K562 (cell line): ENCODE results near the gene MEF2D. TPM values are rescaled to one million over a fixed set of nuclear protein-coding genes. Genes with fewer than 3 reads are reported as not detected.

ENCODE experiments used
- ARID1B ChIP-seq: fragments of 450-650 bp; IDR thresholded peaks from 2 replicates; pipeline ENCODE4 v1.6.1; 2016; ENCODE audit warnings: antibody characterized with exemption, mild to moderate bottlenecking, inconsistent platforms
- CREB1 ChIP-seq, 2 experiments: sonication (generic) in 1 of 2; formaldehyde crosslinking in 1 of 2; IDR thresholded peaks; 2 replicates each; pipeline versions ENCODE4 v1.6.1 to v1.8.0; 2012 to 2022; ENCODE audit warnings: inconsistent platforms in 1 of 2, mild to moderate bottlenecking in 1 of 2, missing genetic modification reagents in 1 of 2, moderate library complexity in 1 of 2
- CTCFL ChIP-seq: IDR thresholded peaks from 2 replicates; pipeline ENCODE4 v1.6.1; 2011; ENCODE audit warnings: borderline replicate concordance, low read depth, mild to moderate bottlenecking, moderate library complexity, low read length; ENCODE audit not compliant: insufficient read depth, poor library complexity, severe bottlenecking
- HBP1 ChIP-seq: fragments of 450-650 bp; formaldehyde crosslinking; IDR thresholded peaks from 2 replicates; pipeline ENCODE4 v1.4.0; 2022; ENCODE audit warnings: missing genetic modification characterization
- HDAC1 ChIP-seq, 2 experiments: fragments of 450-650 bp; IDR thresholded peaks; 2 replicates each; pipeline ENCODE4 v1.6.1; 2016 to 2017; ENCODE audit warnings: inconsistent platforms in 1 of 2, mild to moderate bottlenecking in 1 of 2, moderate library complexity in 1 of 2
- HDAC2 ChIP-seq: fragments of 450-650 bp; IDR thresholded peaks from 2 replicates; pipeline ENCODE4 v1.6.1; 2016; ENCODE audit warnings: mild to moderate bottlenecking
- HDGF ChIP-seq: fragments of 450-650 bp; IDR thresholded peaks from 2 replicates; pipeline ENCODE4 v1.6.1; 2016
- KDM1A ChIP-seq, 2 experiments: fragments of 450-650 bp; IDR thresholded peaks; 2 replicates each; pipeline ENCODE4 v1.6.1; 2016; ENCODE audit warnings: mild to moderate bottlenecking in 2 of 2
- KDM5B ChIP-seq: fragments of 200-600 bp; sonication (generic); IDR thresholded peaks from 2 replicates; pipeline ENCODE4 v1.6.1; 2012; ENCODE audit warnings: low read depth, mild to moderate bottlenecking, moderate library complexity, low read length, control low read depth, inconsistent platforms; ENCODE audit not compliant: insufficient replicate concordance
- MLLT1 ChIP-seq, 2 experiments: fragments of 450-650 bp; IDR thresholded peaks; 2 replicates each; pipeline ENCODE4 v1.6.1; 2016
- NEUROD1 ChIP-seq: fragments of 150-350 bp; IDR thresholded peaks from 2 replicates; pipeline ENCODE4 v1.6.1; 2014; ENCODE audit warnings: borderline replicate concordance, low read length, low read depth; ENCODE audit not compliant: partially characterized antibody
- SMARCE1 ChIP-seq: fragments of 450-650 bp; IDR thresholded peaks from 2 replicates; pipeline ENCODE4 v1.7.1; 2016; ENCODE audit warnings: mild to moderate bottlenecking
- polyA plus RNA-seq, 8 experiments: library from polyadenylated mRNA; depleted of rRNA in 4 of 8; stranded (reverse) in 5 of 8; unstranded in 3 of 8; fragments of >200 nt; fragmentation: Nextera tagmentation in 2 of 8; fragmentation: Illumina TruSeq in 1 of 8; extraction: Ambion mirVana in 2 of 8; extraction: Trizol in 1 of 8; gene quantifications; 2 replicates each; pipeline versions ENCODE4 v1.2.1 to v1.2.3, GENCODE V29; 2011 to 2014; ENCODE audit warnings: inconsistent platforms in 1 of 8, missing spikeins in 1 of 8
- total RNA-seq, 7 experiments: library from RNA; depleted of rRNA in 6 of 7; stranded (reverse); fragments of >200 nt in 6 of 7; fragmentation: Illumina TruSeq in 2 of 7; extraction: Trizol in 2 of 7; gene quantifications; 2 replicates each; pipeline versions ENCODE4 v1.2.1 to v1.2.3, GENCODE V29; 2011 to 2021; ENCODE audit warnings: low replicate concordance in 1 of 7
- TF ChIP-seq, protein P1 (sequence below): sonication (generic); formaldehyde crosslinking; IDR thresholded peaks from 2 replicates; pipeline ENCODE4 v1.8.0; 2022; ENCODE audit warnings: missing genetic modification reagents, mild to moderate bottlenecking, moderate library complexity, borderline replicate concordance
- TF ChIP-seq, protein P2 (sequence below): sonication (generic); formaldehyde crosslinking; IDR thresholded peaks from 2 replicates; pipeline ENCODE4 v1.8.0; 2023; ENCODE audit warnings: missing genetic modification reagents, mild to moderate bottlenecking, borderline replicate concordance

The MEF2D gene
- total and polyA plus RNA-seq, 9 of the 15 experiments (the other 6 are each of a cell fraction or from before 2014, with no cell fraction given) = 0.10 to 19.5 (median 2.6) TPM

DNA sequence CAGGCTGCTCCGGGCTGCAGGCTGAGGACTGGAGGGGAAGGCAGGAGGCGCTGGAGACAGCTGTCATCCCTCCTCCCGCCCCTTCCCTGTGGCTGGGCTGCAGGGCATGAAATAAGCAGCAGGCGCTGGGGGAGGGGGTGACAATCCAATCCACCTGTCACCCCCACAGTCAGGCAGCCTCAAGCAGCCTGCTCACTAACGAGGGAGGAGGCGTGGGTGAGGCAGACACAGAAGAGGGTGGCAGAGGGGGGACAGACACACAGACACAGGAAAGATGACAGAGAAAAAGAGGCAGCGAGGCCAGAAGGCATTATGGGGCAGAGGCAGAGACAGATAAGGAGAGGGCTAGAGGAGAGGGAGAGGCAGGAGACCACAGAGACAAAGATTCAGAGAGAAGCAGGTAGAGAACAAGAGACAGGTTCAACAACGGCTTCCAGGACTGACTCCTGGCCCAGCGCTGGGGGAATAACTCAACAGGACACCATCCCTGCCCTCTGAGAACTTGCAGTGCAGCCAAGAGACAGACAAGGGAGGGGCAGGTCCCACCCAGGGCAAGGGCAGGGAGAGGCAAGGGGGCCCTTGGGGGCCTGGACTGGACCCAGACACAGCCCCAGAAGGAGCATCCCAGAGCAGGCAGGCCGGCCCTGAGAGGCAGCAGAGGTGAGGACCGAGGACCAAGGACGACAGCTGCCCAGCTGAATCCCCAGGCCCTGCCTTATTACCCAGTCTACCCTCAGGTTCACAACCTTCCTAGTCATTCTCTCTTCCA lies 11.2 kb downstream of the MEF2D start (continued):
- TF ChIP-seq CTCFL (no peak), HDGF (peak; percentile 66; the same call in 1 of the 2 replicates), HBP1 (CRISPR knock-in tag) (0 out of 2 replicates have a peak, but pooled peaks have one; percentile 23), NEUROD1 (no peak), SMARCE1 (peak; percentile 47; the same call in 1 of the 2 replicates), MLLT1 (IDR thresholded peaks at IDR 0.05) (peak in 1 of 2 experiments; percentile 84; a peak in 2 of 4 replicates), KDM5B (peak; percentile 11), KDM1A (IDR thresholded peaks at IDR 0.05) (peak; percentile 40 to 63; a peak in 1 of 4 replicates), HDAC1 (IDR thresholded peaks at IDR 0.05) (peak in 1 of 2 experiments; percentile 73; a peak in 2 of 4 replicates), CREB1 (IDR thresholded peaks at IDR 0.05) (no peak), CREB1 (CRISPR knock-in tag; IDR thresholded peaks at IDR 0.05) (0 out of 2 replicates have a peak, but pooled peaks have one; percentile 36), HDAC2 (peak; percentile 52; the same call in 1 of the 2 replicates), ARID1B (peak; percentile 52)
- TF ChIP-seq, protein P1, sequence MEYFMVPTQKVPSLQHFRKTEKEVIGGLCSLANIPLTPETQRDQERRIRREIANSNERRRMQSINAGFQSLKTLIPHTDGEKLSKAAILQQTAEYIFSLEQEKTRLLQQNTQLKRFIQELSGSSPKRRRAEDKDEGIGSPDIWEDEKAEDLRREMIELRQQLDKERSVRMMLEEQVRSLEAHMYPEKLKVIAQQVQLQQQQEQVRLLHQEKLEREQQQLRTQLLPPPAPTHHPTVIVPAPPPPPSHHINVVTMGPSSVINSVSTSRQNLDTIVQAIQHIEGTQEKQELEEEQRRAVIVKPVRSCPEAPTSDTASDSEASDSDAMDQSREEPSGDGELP (CRISPR knock-in tag) = peak; percentile 85; the same call in 1 of the 2 replicates
- TF ChIP-seq, protein P2, sequence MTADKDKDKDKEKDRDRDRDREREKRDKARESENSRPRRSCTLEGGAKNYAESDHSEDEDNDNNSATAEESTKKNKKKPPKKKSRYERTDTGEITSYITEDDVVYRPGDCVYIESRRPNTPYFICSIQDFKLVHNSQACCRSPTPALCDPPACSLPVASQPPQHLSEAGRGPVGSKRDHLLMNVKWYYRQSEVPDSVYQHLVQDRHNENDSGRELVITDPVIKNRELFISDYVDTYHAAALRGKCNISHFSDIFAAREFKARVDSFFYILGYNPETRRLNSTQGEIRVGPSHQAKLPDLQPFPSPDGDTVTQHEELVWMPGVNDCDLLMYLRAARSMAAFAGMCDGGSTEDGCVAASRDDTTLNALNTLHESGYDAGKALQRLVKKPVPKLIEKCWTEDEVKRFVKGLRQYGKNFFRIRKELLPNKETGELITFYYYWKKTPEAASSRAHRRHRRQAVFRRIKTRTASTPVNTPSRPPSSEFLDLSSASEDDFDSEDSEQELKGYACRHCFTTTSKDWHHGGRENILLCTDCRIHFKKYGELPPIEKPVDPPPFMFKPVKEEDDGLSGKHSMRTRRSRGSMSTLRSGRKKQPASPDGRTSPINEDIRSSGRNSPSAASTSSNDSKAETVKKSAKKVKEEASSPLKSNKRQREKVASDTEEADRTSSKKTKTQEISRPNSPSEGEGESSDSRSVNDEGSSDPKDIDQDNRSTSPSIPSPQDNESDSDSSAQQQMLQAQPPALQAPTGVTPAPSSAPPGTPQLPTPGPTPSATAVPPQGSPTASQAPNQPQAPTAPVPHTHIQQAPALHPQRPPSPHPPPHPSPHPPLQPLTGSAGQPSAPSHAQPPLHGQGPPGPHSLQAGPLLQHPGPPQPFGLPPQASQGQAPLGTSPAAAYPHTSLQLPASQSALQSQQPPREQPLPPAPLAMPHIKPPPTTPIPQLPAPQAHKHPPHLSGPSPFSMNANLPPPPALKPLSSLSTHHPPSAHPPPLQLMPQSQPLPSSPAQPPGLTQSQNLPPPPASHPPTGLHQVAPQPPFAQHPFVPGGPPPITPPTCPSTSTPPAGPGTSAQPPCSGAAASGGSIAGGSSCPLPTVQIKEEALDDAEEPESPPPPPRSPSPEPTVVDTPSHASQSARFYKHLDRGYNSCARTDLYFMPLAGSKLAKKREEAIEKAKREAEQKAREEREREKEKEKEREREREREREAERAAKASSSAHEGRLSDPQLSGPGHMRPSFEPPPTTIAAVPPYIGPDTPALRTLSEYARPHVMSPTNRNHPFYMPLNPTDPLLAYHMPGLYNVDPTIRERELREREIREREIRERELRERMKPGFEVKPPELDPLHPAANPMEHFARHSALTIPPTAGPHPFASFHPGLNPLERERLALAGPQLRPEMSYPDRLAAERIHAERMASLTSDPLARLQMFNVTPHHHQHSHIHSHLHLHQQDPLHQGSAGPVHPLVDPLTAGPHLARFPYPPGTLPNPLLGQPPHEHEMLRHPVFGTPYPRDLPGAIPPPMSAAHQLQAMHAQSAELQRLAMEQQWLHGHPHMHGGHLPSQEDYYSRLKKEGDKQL (CRISPR knock-in tag) = 0 out of 2 replicates have a peak, but pooled peaks have one; percentile 46
